ENCODE measurements around the gene HAUS5. TPM values are rescaled to one million over a fixed set of nuclear protein-coding genes. Genes with fewer than 3 reads are reported as not detected.
"Not testable (repeated sequence)": the region's sequence is repeated elsewhere in the genome, so short reads cannot be mapped to it uniquely, and the experiment has no call there.

The HAUS5 gene
- total and polyA plus RNA-seq, 7 experiments from 2014 or later = 7.6 to 40.0 (median 26.8) TPM

DNA sequence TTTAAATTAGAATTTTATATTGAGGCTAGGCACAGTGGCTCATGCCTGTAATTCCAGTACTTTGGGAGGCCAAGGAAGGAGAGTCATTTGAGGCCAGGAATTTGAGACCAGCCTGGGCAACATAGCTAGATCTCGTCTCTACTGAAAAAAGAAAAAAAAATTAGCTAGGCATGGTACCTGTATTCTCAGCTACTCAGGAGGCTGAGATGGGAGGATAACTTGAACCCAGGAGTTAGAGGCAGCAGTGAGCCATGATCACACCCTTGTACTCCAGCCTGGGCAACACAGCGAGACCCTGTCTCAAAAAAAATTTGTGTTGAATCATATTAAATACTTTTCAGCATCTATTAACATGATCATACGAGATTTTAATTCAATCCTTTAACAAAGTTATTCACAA, 21.7 kb upstream of the HAUS5 start:
- ATAC-seq = no peak
- peaks cover 1 to 11% (median 9%) of the 10 kb centered on the region in 5 donors for H3K27me3 Mint-ChIP-seq
- H3K4me3 Mint-ChIP-seq = no peak overlapping the region
- no peaks in the 10 kb centered on the region for H3K36me3 Mint-ChIP-seq
- POLR2A ChIA-PET = no interaction called here
- H3K4me1 Mint-ChIP-seq = peaks cover 0 to 4% (median 0%) of the 10 kb centered on the region in 7 donors
- Histone ChIP-seq H3K27ac (ENCODE audit: low read depth, low read length) (no peak overlapping the region), H3K9me3 (ENCODE audit: control insufficient read depth in 2 of 3, low read length in 3 of 3) (no peaks in the 10 kb centered on the region), H3K4me3 (ENCODE audit: low read length) (no peak overlapping the region), H3K27me3 (ENCODE audit: control insufficient read depth in 2 of 2, insufficient read depth in 2 of 2, low read length in 2 of 2) (no peaks in the 10 kb centered on the region), H3K36me3 (ENCODE audit: control insufficient read depth in 2 of 3, insufficient read depth in 3 of 3, low read length in 3 of 3) (no peaks in the 10 kb centered on the region), H3K4me1 (ENCODE audit: control insufficient read depth in 2 of 2, insufficient read depth in 2 of 2, low read length in 2 of 2) (no peaks in the 10 kb centered on the region)
- CTCF ChIA-PET = interaction anchor here (0.7 kb wide), 1 partner anchor 80 kb away, joined by 6 read pairs; no protein-coding TSS in a partner anchor
- no peaks in the 10 kb centered on the region for H3K9me3 Mint-ChIP-seq
- no peak overlapping the region for H3K27ac Mint-ChIP-seq
- no peak for DNase-seq
- intact Hi-C loops (cut with micrococcal nuclease) = loop anchor here in 1 of 2 donors (5.0 kb wide), 1 partner anchor 44 kb away; the partner anchor contains the start of gene TMEM147

DNA sequence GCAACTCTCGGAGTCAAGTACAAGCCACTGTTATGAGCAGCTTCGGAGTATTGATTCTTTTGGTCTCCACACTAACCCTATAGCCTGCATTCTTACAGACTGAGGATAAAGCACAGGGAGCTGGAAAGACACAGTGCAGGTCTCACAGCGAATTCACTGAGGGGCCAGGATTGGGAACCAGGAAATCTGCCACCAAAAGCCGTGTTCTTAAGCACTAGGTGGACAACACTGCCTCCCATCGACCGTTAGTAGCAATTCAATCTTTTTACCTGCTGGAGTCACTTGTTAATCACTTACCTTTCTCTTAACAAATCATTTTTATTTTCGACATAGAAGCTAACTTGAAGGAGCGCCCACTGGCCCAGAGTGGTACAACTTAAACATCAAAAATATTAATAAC, 20.3 kb upstream of the HAUS5 start:
- Histone ChIP-seq H3K4me3 (ENCODE audit: low read length) (no peak overlapping the region), H3K4me1 (ENCODE audit: control insufficient read depth in 2 of 2, insufficient read depth in 2 of 2, low read length in 2 of 2) (no peaks in the 10 kb centered on the region), H3K27me3 (ENCODE audit: control insufficient read depth in 2 of 2, insufficient read depth in 2 of 2, low read length in 2 of 2) (no peaks in the 10 kb centered on the region), H3K36me3 (ENCODE audit: control insufficient read depth in 2 of 3, insufficient read depth in 3 of 3, low read length in 3 of 3) (no peaks in the 10 kb centered on the region), H3K9me3 (ENCODE audit: control insufficient read depth in 2 of 3, low read length in 3 of 3) (no peaks in the 10 kb centered on the region), H3K27ac (ENCODE audit: low read depth, low read length) (no peak overlapping the region)
- intact Hi-C loops (cut with micrococcal nuclease) = loop anchor here (1.0 to 5.0 kb wide), 3 partner anchors 43 to 82 kb away; partner anchors contain the start of gene TMEM147 (in 1 of the 2)
- ATAC-seq (no peak), DNase-seq (peak in 5 of 9 donors; percentile 22 to 44 (median 35))
- CTCF ChIA-PET = interaction anchor here (0.6 to 1.8 kb wide), 5 partner anchors 11 to 507 kb away, joined by 3 to 5 read pairs (median 4); no protein-coding TSS in a partner anchor
- POLR2A ChIA-PET = interaction anchor here (0.6 to 0.7 kb wide), 2 partner anchors 173 to 1406 kb away, joined by 3 read pairs; no protein-coding TSS in a partner anchor
- H3K36me3 Mint-ChIP-seq = no peaks in the 10 kb centered on the region
- no peaks in the 10 kb centered on the region for H3K9me3 Mint-ChIP-seq
- H3K27ac Mint-ChIP-seq = no peak overlapping the region
- peaks cover 0 to 9% (median 5%) of the 10 kb centered on the region in 5 donors for H3K27me3 Mint-ChIP-seq
- peaks cover 0 to 10% (median 3%) of the 10 kb centered on the region in 7 donors for H3K4me1 Mint-ChIP-seq
- no peak overlapping the region for H3K4me3 Mint-ChIP-seq

DNA sequence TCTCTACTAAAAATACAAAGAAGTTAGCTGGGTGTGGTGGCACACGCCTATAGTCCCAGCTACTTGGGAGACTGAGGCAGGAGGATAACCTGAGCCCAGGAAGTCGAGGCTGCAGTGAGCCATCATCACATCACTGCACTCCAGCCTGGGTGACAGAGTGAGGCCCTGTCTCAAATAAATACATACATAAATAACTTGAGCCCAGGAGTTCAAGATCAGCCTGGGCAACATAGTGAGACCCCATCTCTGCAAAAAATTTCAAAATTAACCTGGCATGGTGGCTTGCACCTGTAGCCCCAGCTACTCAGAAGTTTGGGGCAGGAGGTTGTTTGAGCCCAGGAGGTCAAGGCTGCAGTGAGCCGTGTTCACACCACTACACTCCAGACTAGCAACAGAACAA, 17.5 kb upstream of the HAUS5 start:
- H3K4me3 ChIP-seq (ENCODE audit: low read length); H3K27ac ChIP-seq (ENCODE audit: low read depth, low read length); H3K36me3 ChIP-seq (ENCODE audit: control insufficient read depth in 2 of 3, insufficient read depth in 3 of 3, low read length in 3 of 3); H3K36me3 Mint-ChIP-seq; H3K4me1 ChIP-seq (ENCODE audit: control insufficient read depth in 2 of 2, insufficient read depth in 2 of 2, low read length in 2 of 2); POLR2A ChIA-PET; H3K27ac Mint-ChIP-seq; H3K9me3 ChIP-seq (ENCODE audit: control insufficient read depth in 2 of 3, low read length in 3 of 3); H3K4me3 Mint-ChIP-seq; intact Hi-C loops (cut with micrococcal nuclease); H3K27me3 ChIP-seq (ENCODE audit: control insufficient read depth in 2 of 2, insufficient read depth in 2 of 2, low read length in 2 of 2); H3K9me3 Mint-ChIP-seq; DNase-seq; ATAC-seq: not testable (repeated sequence)
- CTCF ChIA-PET = interaction anchor here (0.6 kb wide), 1 partner anchor 10 kb away, joined by 5 read pairs; no protein-coding TSS in a partner anchor
- H3K4me1 Mint-ChIP-seq = peaks cover 0 to 10% (median 3%) of the 10 kb centered on the region in 7 donors
- H3K27me3 Mint-ChIP-seq = peaks cover 0 to 11% (median 8%) of the 10 kb centered on the region in 5 donors

DNA sequence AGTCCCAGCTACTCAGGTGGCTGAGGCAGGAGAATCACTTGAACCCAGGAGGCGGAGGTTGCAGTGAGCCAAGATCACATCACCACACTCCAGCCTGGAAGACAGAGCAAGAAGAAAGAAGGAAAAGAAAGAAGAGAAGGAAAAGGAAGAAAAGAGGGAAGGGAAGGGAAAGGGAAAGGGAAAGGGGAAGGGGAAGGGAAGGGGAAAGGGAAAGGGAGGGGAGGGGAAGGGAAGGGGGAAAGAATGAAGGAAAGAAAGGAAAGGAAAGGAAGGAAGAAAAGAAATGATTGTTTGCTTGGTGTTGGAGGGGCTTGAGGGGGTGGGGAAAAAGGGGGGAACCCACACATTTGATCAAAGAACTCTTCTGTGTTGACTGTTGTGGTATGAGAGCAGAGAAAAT, 16.6 kb upstream of the HAUS5 start:
- intact Hi-C loops (cut with micrococcal nuclease) = no loop called here
- Histone ChIP-seq H3K9me3 (ENCODE audit: control insufficient read depth in 2 of 3, low read length in 3 of 3) (no peaks in the 10 kb centered on the region), H3K4me1 (ENCODE audit: control insufficient read depth in 2 of 2, insufficient read depth in 2 of 2, low read length in 2 of 2) (no peaks in the 10 kb centered on the region), H3K27me3 (ENCODE audit: control insufficient read depth in 2 of 2, insufficient read depth in 2 of 2, low read length in 2 of 2) (no peaks in the 10 kb centered on the region), H3K27ac (ENCODE audit: low read depth, low read length) (no peak overlapping the region), H3K4me3 (ENCODE audit: low read length) (no peak overlapping the region), H3K36me3 (ENCODE audit: control insufficient read depth in 2 of 3, insufficient read depth in 3 of 3, low read length in 3 of 3) (no peaks in the 10 kb centered on the region)
- ATAC-seq (no peak), DNase-seq (no peak)
- no peak overlapping the region for H3K27ac Mint-ChIP-seq
- peaks cover 0 to 13% (median 9%) of the 10 kb centered on the region in 5 donors for H3K27me3 Mint-ChIP-seq
- H3K4me1 Mint-ChIP-seq = peaks cover 0 to 10% (median 3%) of the 10 kb centered on the region in 7 donors
- H3K36me3 Mint-ChIP-seq = no peaks in the 10 kb centered on the region
- no peak overlapping the region for H3K4me3 Mint-ChIP-seq
- CTCF ChIA-PET = interaction anchor here (1.1 kb wide), 1 partner anchor 11 kb away, joined by 3 read pairs; no protein-coding TSS in a partner anchor
- POLR2A ChIA-PET = no interaction called here
- peaks cover 0 to 2% (median 0%) of the 10 kb centered on the region in 11 donors for H3K9me3 Mint-ChIP-seq

DNA sequence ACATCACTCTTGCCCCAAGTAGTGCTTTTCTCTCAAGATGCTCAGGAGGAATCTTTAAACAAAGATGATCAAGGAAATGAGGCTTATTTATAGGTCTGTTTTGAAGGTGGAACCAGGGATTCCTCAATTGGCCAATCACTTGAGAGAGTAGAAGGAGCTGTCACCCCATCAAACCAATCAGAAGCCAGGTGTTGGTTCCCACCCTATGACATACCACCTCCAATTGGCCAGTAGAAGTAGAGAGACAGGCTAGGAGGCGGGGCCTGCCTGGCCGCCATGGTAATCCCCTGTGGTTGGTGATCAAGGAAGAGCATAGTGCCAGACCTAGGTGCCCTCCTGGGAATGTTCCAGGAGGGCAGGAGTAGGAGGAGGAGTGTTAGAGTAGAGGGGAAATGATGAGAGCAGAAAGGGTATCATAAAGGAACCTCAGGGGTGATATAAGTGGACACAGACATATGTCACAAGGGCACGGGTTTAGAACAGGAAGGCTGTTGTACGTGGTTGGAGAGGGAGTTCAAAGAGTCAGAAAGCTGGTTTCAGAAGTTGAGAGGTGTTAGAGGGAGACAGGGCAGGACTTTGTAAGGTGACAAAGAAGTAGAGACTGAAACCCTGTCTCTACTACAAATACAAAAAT, 16.1 kb upstream of the HAUS5 start:
- peaks cover 0 to 10% (median 3%) of the 10 kb centered on the region in 7 donors for H3K4me1 Mint-ChIP-seq
- ChIA-PET POLR2A (no interaction called here), CTCF (interaction anchor here (1.1 kb wide), 1 partner anchor 10 kb away, joined by 3 read pairs; no protein-coding TSS in a partner anchor)
- H3K9me3 Mint-ChIP-seq = peaks cover 0 to 2% (median 0%) of the 10 kb centered on the region in 11 donors
- no peak overlapping the region for H3K4me3 Mint-ChIP-seq
- Histone ChIP-seq H3K27ac (ENCODE audit: low read depth, low read length) (no peak overlapping the region), H3K4me1 (ENCODE audit: control insufficient read depth in 2 of 2, insufficient read depth in 2 of 2, low read length in 2 of 2) (no peaks in the 10 kb centered on the region), H3K36me3 (ENCODE audit: control insufficient read depth in 2 of 3, insufficient read depth in 3 of 3, low read length in 3 of 3) (no peaks in the 10 kb centered on the region), H3K27me3 (ENCODE audit: control insufficient read depth in 2 of 2, insufficient read depth in 2 of 2, low read length in 2 of 2) (no peaks in the 10 kb centered on the region), H3K9me3 (ENCODE audit: control insufficient read depth in 2 of 3, low read length in 3 of 3) (no peaks in the 10 kb centered on the region), H3K4me3 (ENCODE audit: low read length) (no peak overlapping the region)
- no peak for DNase-seq
- H3K36me3 Mint-ChIP-seq = peaks cover 0 to 3% (median 0%) of the 10 kb centered on the region in 5 donors
- peaks cover 0 to 14% (median 9%) of the 10 kb centered on the region in 5 donors for H3K27me3 Mint-ChIP-seq
- intact Hi-C loops (cut with micrococcal nuclease) = no loop called here
- peak overlapping the region in 1 of 9 donors; percentile 75 for H3K27ac Mint-ChIP-seq
- ATAC-seq = no peak

DNA sequence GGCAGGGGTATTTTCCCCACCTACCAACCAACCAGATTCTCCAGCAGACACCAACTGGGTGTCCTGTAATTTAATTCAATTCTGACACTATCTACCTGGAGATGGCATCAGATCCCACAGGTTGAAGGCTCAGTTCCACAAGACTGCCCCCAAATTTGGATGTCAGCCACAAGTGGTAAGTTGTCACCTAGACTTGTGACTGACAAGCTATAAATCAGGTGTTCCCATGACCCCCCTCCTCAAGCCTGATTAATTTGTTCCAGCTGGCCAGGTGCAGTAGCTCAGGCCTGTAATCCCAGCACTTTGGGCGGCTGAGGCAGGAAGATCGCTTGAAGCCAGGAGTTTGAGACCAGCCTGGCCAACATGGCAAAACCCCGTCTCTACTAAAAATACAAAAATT, 10.6 kb upstream of the HAUS5 start:
- Mint-ChIP-seq H3K9me3 (peaks cover 0 to 5% (median 0%) of the 10 kb centered on the region in 11 donors), H3K4me1 (no peaks in the 10 kb centered on the region), H3K27ac (no peak overlapping the region), H3K36me3 (peaks cover 0 to 3% (median 0%) of the 10 kb centered on the region in 5 donors), H3K27me3 (peaks cover 0 to 13% (median 0%) of the 10 kb centered on the region in 5 donors), H3K4me3 (no peak overlapping the region)
- Histone ChIP-seq H3K36me3 (ENCODE audit: control insufficient read depth in 2 of 3, insufficient read depth in 3 of 3, low read length in 3 of 3) (no peaks in the 10 kb centered on the region), H3K27me3 (ENCODE audit: control insufficient read depth in 2 of 2, insufficient read depth in 2 of 2, low read length in 2 of 2) (no peaks in the 10 kb centered on the region), H3K9me3 (ENCODE audit: control insufficient read depth in 2 of 3, low read length in 3 of 3) (no peaks in the 10 kb centered on the region), H3K4me1 (ENCODE audit: control insufficient read depth in 2 of 2, insufficient read depth in 2 of 2, low read length in 2 of 2) (no peaks in the 10 kb centered on the region), H3K27ac (ENCODE audit: low read depth, low read length) (no peak overlapping the region), H3K4me3 (ENCODE audit: low read length) (no peak overlapping the region)
- CTCF ChIA-PET = no interaction called here
- intact Hi-C loops (cut with micrococcal nuclease) = no loop called here
- ATAC-seq = no peak
- POLR2A ChIA-PET = no interaction called here
- no peak for DNase-seq
